Aorta (tissue), 5 donors: ENCODE results near the gene OSBPL5. TPM values are rescaled to one million over a fixed set of nuclear protein-coding genes. Genes with fewer than 3 reads are reported as not detected.

Source experiments
- ATAC-seq: fragments of 200-7000 bp; cut with Tn5 transposase; one replicate; pipeline ENCODE4 v1.9.1; 2022; ENCODE audit warnings: moderate library complexity; ENCODE audit not compliant: low FRiP score
- DNase-seq, 2 donors: peaks; one replicate each; pipeline ENCODE4 v3.0.0-alpha.2; 2020
- H3K27ac ChIP-seq, 2 donors: one replicate each; pipeline ENCODE4 v1.5.1; 2013; ENCODE audit warnings: low read length in 2 of 2, mild to moderate bottlenecking in 2 of 2, moderate library complexity in 2 of 2, control low read depth in 1 of 2, inconsistent platforms in 1 of 2, low read depth in 1 of 2
- H3K27me3 ChIP-seq, 2 donors: one replicate each; pipeline ENCODE4 v1.6.1; 2013; ENCODE audit warnings: control low read depth in 1 of 2, low read length in 1 of 2, mild to moderate bottlenecking in 1 of 2, moderate library complexity in 1 of 2; ENCODE audit not compliant: insufficient read depth in 2 of 2, control insufficient read depth in 1 of 2
- H3K36me3 ChIP-seq, 2 donors: one replicate each; pipeline ENCODE4 v1.6.1; 2013; ENCODE audit warnings: control low read depth in 1 of 2, low read length in 1 of 2, mild to moderate bottlenecking in 1 of 2; ENCODE audit not compliant: insufficient read depth in 2 of 2, control insufficient read depth in 1 of 2
- H3K4me1 ChIP-seq, 2 donors: one replicate each; pipeline ENCODE4 v1.6.1; 2013; ENCODE audit warnings: low read length in 2 of 2, control low read depth in 1 of 2, mild to moderate bottlenecking in 1 of 2, moderate library complexity in 1 of 2; ENCODE audit not compliant: insufficient read depth in 2 of 2, control insufficient read depth in 1 of 2
- H3K4me3 ChIP-seq, 2 donors: one replicate each; pipeline ENCODE4 v1.5.1; 2013; ENCODE audit warnings: low read length in 2 of 2, control low read depth in 1 of 2, mild to moderate bottlenecking in 1 of 2
- H3K9me3 ChIP-seq: one replicate; pipeline ENCODE4 v1.6.1; 2013; ENCODE audit warnings: mild to moderate bottlenecking, low read length; ENCODE audit not compliant: control insufficient read depth
- WGBS, 2 donors: extraction: QIAGEN DNeasy Blood & Tissue Kit; methylation state at CpG; one replicate each; pipeline ENCODE4 v1.1.7; 2013; 5-methylcytosine and 5-hydroxymethylcytosine counted together
- intact Hi-C, 2 donors: fragments of 100-400 bp; cut with DNase I; formaldehyde crosslinking; loops; one replicate each; pipeline versions ENCODE4 v1.14.2 to v1.15.0; 2022
- polyA plus RNA-seq, 2 donors: library from polyadenylated mRNA; stranded (reverse); fragments of 200-250 nt; gene quantifications; one replicate each; pipeline ENCODE4 v1.2.3, GENCODE V29; 2013
- total RNA-seq, 2 donors: library from RNA; stranded (reverse); fragmentation: NEBNext Ultra II Directional; extraction: Animal tissue kit (Norgen Biotek cat#: 25700); gene quantifications; one replicate each; pipeline ENCODE4 v1.2.1, GENCODE V29; 2021
- donor health status: healthy with polysubstance abuse.
- donor health status: Bipolar disorder and iron deficiency.
- donor health status: DM: no; HTN: no; CAD: no.
- donor health status: DM: no; HTN: no; CAD: no.
- donor health status: DM: yes; HTN: yes; CAD: no.

The OSBPL5 gene
- total and polyA plus RNA-seq, 4 donors = 11.9 to 69.1 (median 56.2) TPM

- no peak overlapping the region for H3K27ac ChIP-seq
- DNase-seq (no peak), ATAC-seq (no peak)
- intact Hi-C loops = no loop called here
- H3K9me3 ChIP-seq = no peaks in the 10 kb centered on the region
- H3K27me3 ChIP-seq = no peaks in the 10 kb centered on the region
- H3K4me1 ChIP-seq = no peaks in the 10 kb centered on the region
- no peaks in the 10 kb centered on the region for H3K36me3 ChIP-seq
- H3K4me3 ChIP-seq = no peak overlapping the region
- WGBS, 2 donors = 94 to 96% methylated on average over 2 of the region's 2 CpGs
Measured at GRCh38 chr11:3131330-3131941, 33.7 kb downstream of the OSBPL5 start.

DNA sequence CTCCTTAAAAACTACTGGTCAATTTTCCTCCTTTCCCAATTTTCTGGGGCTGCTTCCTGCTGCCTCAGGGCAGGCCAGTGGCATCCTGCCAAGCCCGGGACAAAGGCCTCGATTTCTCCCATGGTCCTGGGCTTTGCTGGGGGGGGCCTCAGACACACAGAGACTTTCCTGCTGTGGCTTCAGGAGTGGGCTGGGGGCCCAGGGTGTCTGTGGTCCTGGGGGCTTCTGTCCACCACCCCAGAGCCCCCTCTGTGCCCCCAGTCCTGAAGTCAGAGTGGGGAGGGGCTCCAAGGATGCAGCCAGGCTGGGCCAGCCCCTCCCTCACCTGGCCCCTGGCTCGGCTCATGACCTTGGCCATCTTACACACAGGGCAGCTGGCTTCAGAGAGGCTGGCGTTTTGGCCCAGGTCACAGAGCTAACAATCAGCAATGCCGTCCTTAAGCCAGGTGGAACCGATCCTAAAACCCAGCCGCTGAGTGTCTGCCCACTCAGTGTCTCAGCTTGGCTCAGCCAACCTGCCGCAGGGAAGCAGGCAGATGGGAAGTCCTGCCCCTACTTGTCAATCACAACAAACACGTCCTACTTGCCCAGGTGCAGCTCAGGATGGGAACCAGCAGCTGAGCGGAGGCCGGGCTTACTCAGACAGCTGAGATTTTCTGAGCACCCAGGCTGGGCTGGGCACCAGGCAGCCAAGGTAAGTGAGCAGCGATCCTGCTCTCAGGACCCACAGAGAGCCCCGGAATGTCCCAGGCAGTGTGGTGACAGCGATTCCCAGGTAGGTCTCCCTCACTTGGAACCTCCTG is 34.6 kb downstream of the OSBPL5 start:
- no peaks in the 10 kb centered on the region for H3K4me1 ChIP-seq
- no peaks in the 10 kb centered on the region for H3K36me3 ChIP-seq
- no peaks in the 10 kb centered on the region for H3K9me3 ChIP-seq
- no peak overlapping the region for H3K4me3 ChIP-seq
- 40 to 42% methylated on average over 14 of the region's 14 CpGs for WGBS, 2 donors
- no peak overlapping the region for H3K27ac ChIP-seq
- ATAC-seq = no peak
- no peaks in the 10 kb centered on the region for H3K27me3 ChIP-seq
- peak; percentile 37 to 49 for DNase-seq
- intact Hi-C loops = no loop called here

DNA sequence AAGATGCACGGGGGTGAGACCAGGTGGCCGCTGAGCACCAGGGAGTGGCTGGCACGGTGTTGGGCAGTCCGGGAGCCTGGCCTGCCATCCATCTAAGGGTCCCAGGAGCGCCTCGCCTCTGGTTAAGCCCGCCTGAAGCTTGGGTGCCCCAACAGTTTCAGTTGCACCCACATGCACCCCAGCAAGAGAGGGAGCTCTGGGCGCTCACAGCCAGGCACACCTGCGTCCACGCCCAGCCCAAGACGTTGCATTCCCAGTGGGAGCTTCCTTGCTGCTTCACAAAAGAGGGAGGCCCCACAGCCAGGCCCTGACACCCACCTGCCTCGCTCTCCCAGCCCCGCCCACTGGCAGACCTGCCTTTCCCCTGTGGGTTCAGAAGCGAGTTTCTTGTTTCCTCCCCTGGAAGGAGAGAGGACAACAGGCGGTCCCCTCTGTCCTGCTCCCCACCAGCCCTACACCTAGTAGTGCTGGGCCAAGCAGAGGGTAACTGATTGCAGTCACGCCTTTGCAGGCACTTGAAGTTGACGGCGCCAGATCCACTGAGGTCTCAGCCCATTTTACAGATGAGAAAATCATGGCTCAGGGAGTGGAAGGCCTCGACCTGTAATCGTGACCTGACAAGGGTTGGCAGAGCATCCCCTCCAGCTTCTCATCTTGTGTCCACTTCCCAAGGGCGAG is 35.4 kb downstream of the OSBPL5 start:
- ATAC-seq = no peak
- Histone ChIP-seq H3K9me3 (no peaks in the 10 kb centered on the region), H3K4me3 (no peak overlapping the region), H3K27ac (no peak overlapping the region), H3K4me1 (no peaks in the 10 kb centered on the region), H3K27me3 (no peaks in the 10 kb centered on the region), H3K36me3 (no peaks in the 10 kb centered on the region)
- 85 to 86% methylated on average over 21 of the region's 21 CpGs for WGBS, 2 donors
- peak; percentile 34 to 68 for DNase-seq
- intact Hi-C loops = no loop called here

DNA sequence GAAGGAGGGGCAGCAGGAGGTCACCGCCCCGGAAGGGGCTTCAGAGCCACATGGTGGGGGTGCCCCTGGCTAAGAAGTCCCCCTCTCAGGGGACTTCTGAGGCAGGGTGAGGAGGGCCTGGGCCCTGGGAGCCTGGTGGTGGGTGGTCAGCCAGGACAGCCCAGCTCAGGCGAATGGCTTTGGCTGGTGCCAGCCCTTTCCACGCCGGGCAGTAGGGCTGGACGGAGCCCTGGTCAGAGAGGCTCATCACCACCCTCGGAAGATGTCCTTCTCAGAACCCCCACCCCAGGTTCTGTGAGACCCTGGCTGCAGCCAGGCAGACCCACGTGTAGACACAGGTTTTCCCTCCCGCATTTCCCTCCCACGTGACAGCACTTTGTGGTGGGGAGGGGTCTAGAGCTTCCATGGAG is 35.9 kb downstream of the OSBPL5 start:
- no peak for ATAC-seq
- Histone ChIP-seq H3K27me3 (no peaks in the 10 kb centered on the region), H3K4me3 (no peak overlapping the region), H3K36me3 (no peaks in the 10 kb centered on the region), H3K9me3 (no peaks in the 10 kb centered on the region), H3K4me1 (no peaks in the 10 kb centered on the region), H3K27ac (no peak overlapping the region)
- intact Hi-C loops = no loop called here
- 65 to 75% methylated on average over 8 to 10 of the region's 10 CpGs for WGBS, 2 donors
- peak in 1 of 2 donors; percentile 35 for DNase-seq

- no peaks in the 10 kb centered on the region for H3K27me3 ChIP-seq
- no peaks in the 10 kb centered on the region for H3K4me1 ChIP-seq
- intact Hi-C loops = no loop called here
- H3K9me3 ChIP-seq = no peaks in the 10 kb centered on the region
- 92 to 93% methylated on average over 19 of the region's 19 CpGs for WGBS, 2 donors
- no peak overlapping the region for H3K27ac ChIP-seq
- DNase-seq = peak; percentile 20 to 63
- no peak overlapping the region for H3K4me3 ChIP-seq
- H3K36me3 ChIP-seq = no peaks in the 10 kb centered on the region
- ATAC-seq = no peak
Measured at GRCh38 chr11:3128356-3129180, 36.5 kb downstream of the OSBPL5 start.

DNA sequence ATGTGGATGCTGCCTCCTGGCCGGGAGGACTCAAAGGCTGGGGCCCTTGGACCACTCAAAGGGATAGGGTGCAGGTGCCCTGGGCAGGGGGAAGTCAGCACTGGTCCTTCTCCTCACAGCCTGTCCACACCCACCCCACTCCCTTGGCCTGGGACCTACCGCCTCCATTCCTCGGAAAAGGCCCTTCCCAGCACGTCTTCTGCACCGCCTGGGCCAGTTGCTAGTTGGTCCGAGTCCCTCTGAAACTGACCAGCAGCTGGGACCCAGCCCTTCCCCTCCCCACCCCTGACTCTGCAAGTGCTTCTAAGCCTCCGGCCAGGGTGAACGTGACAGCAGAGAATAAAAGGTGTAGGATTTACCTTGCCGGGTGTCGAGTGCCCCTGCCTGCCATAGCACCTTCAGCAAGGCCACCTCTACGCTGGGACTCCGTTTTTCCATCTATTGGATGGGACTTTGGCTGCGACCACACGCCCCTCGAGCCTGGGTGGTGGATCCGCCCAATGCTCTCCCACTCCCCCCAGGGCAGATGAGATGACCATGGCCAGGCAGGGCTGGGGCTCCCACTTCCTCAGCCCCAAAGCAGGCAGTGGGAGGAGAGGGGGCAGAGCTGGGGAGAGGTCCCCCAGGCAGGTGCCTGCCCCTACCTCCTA is 37.3 kb downstream of the OSBPL5 start:
- Histone ChIP-seq H3K36me3 (no peaks in the 10 kb centered on the region), H3K27me3 (no peaks in the 10 kb centered on the region), H3K27ac (no peak overlapping the region), H3K4me3 (no peak overlapping the region), H3K4me1 (no peaks in the 10 kb centered on the region), H3K9me3 (no peaks in the 10 kb centered on the region)
- 72 to 82% methylated on average over 16 of the region's 16 CpGs for WGBS, 2 donors
- ATAC-seq = no peak
- intact Hi-C loops = no loop called here
- peak; percentile 42 to 63 for DNase-seq

- WGBS, 2 donors = 83 to 84% methylated on average over 24 of the region's 24 CpGs
- H3K27me3 ChIP-seq = no peaks in the 10 kb centered on the region
- intact Hi-C loops = no loop called here
- no peak overlapping the region for H3K27ac ChIP-seq
- H3K36me3 ChIP-seq = no peaks in the 10 kb centered on the region
- peak; percentile 46 to 66 for DNase-seq
- no peaks in the 10 kb centered on the region for H3K4me1 ChIP-seq
- no peaks in the 10 kb centered on the region for H3K9me3 ChIP-seq
- ATAC-seq = no peak
- H3K4me3 ChIP-seq = no peak overlapping the region
Measured at GRCh38 chr11:3126901-3127691, 38.0 kb downstream of the OSBPL5 start.
